Measurements from ENCODE around the gene GRM1.

DNA sequence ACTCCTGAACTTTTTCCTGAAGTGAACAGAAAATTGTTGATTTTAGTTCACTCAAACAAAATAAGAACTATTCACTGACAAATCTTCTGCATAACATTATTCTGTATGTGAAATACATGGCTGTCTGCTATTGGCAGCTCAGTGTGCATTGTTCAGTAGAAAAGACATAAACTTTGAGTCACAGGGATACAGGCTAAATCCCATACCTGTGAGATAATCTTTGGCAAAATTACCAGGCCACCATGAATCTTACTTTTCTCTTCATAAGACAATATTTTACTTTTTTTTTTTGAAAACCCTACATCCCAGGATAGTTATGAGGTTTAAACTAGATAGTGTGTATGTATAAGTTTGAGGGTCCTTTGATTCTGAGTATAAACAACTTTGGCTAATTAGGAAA is 224.8 kb downstream of the GRM1 start:
- TF ChIP-seq POLR2A (IDR thresholded peaks at IDR 0.05) (no peak), POLR2AphosphoS5 (IDR thresholded peaks at IDR 0.05) (no peak)
- TF ChIP-seq, protein P1, sequence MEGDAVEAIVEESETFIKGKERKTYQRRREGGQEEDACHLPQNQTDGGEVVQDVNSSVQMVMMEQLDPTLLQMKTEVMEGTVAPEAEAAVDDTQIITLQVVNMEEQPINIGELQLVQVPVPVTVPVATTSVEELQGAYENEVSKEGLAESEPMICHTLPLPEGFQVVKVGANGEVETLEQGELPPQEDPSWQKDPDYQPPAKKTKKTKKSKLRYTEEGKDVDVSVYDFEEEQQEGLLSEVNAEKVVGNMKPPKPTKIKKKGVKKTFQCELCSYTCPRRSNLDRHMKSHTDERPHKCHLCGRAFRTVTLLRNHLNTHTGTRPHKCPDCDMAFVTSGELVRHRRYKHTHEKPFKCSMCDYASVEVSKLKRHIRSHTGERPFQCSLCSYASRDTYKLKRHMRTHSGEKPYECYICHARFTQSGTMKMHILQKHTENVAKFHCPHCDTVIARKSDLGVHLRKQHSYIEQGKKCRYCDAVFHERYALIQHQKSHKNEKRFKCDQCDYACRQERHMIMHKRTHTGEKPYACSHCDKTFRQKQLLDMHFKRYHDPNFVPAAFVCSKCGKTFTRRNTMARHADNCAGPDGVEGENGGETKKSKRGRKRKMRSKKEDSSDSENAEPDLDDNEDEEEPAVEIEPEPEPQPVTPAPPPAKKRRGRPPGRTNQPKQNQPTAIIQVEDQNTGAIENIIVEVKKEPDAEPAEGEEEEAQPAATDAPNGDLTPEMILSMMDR (IDR thresholded peaks at IDR 0.05): no peak
